Measurements from ENCODE around the gene CAMSAP1. TPM values are rescaled to one million over a fixed set of nuclear protein-coding genes. Genes with fewer than 3 reads are reported as not detected.
"Not testable (repeated sequence)": the region's sequence is repeated elsewhere in the genome, so short reads cannot be mapped to it uniquely, and the experiment has no call there.

CAMSAP1 gene
- total RNA-seq, 1 experiment from 2014 or later, result 16.6 TPM

DNA sequence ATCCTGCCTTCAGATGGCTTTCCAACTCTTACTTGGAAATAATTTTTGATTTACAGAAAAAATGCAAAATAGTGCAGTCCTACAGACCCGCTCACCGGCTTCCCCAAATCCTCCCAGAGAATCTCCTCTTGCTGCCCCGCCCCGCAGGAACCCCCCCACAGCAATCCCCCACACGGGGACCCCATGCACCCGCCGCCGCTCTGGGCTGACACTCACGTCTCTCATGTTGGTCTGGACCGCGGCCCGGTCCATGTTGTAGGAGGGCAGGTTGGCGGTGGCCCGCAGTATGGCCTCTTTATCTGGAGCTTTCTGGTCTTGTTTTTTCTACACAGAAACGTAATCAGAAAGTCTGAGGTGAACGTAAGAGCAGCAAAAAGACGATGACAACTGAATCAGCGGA lies 40.2 kb upstream of the CAMSAP1 start:
- DNase-seq (ENCODE audit: low read depth in 1 of 2, low spot score in 2 of 2), result no peak
- Histone ChIP-seq H3K4me1 (replicated peaks) (no peaks in the 10 kb centered on the region), H3K27me3 (replicated peaks) (no peaks in the 10 kb centered on the region), H3K36me3 (peaks cover 49% of the 10 kb centered on the region), H3K4me3 (no peak overlapping the region), H3K27ac (no peak overlapping the region), H3K9me3 (replicated peaks) (no peaks in the 10 kb centered on the region)

DNA sequence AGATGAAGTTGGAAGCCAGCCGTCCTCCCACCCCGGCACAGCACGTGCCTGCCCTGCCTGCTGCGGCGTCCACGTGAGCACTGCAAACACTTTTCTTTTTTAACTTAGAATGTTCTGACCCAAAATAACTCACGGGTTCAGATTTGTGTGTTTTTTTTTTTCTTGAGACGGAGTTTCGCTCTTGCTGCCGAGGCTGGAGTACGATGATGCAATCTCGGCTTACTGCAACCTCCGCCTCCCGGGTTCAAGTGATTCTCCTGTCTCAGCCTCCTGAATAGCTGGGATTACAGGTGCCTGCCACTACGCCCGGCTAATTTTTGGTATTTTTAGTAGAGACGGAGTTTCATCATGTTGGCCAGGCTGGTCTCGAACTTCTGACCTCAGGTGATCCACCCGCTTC lies 39.8 kb upstream of the CAMSAP1 start:
- H3K4me3 ChIP-seq; H3K27me3 ChIP-seq (replicated peaks): not testable (repeated sequence)

DNA sequence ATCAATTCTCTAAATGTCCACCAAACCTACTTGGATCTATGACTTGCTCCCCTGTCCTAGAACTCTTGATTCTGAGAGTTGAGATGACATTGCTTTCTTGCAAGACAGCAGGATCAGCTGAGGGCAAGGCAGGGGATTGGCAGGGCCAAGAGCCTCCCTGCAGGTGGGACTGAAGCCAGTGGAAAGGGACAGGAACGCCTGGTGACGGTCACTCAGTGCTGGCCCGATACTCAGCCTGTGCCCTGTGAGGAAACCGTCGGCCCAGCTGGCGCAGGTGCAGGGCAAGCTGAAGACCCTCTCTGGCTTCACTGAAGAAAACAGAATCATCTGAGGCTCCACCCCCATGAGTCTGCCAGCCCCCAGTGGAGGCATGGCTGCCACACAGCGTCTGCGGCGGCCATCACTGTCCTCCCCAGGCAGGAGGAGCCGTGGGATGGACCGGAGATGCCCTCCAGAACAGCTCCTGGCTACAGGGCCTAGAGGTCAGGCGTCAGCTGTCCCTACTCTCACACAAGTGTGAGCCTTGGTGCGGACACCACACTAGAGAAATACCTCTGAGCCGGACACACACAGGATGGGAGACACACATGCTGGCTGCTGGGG lies 39.1 kb upstream of the CAMSAP1 start:
- Histone ChIP-seq H3K4me1 (replicated peaks) (no peaks in the 10 kb centered on the region), H3K27ac (no peak overlapping the region), H3K36me3 (peaks cover 46% of the 10 kb centered on the region), H3K9me3 (replicated peaks) (no peaks in the 10 kb centered on the region), H3K4me3 (no peak overlapping the region), H3K27me3 (replicated peaks) (no peaks in the 10 kb centered on the region)
- no peak for DNase-seq (ENCODE audit: low read depth in 1 of 2, low spot score in 2 of 2)

More for the DNA sequence above, 39.8 kb upstream of the CAMSAP1 start:
- H3K9me3 ChIP-seq (replicated peaks); H3K4me1 ChIP-seq (replicated peaks); DNase-seq (ENCODE audit: low read depth in 1 of 2, low spot score in 2 of 2); H3K27ac ChIP-seq: not testable (repeated sequence)
- peaks cover 45% of the 10 kb centered on the region for H3K36me3 ChIP-seq

DNA sequence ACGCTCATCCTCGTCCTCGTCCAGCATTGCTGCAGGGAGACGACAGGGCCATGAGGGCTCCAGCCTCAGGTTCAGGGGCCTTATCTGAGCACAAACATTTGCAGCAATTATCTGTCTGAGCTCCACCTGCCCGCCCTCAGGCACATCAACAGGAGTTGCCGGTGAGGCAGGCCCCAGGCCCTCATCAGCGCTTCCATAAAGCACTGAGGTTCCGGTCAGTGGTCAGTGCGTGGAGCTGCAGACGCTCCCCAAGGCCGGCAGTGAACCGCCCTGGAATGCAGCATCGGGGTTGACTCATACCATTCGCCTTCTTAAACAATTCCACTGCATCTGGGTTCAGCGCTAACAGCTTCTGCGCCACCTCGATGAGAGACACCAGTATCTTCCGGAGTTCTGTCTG lies 38.6 kb upstream of the CAMSAP1 start:
- Histone ChIP-seq H3K27me3 (replicated peaks) (no peaks in the 10 kb centered on the region), H3K27ac (no peak overlapping the region), H3K4me3 (no peak overlapping the region), H3K36me3 (peaks cover 46% of the 10 kb centered on the region), H3K9me3 (replicated peaks) (no peaks in the 10 kb centered on the region), H3K4me1 (replicated peaks) (no peaks in the 10 kb centered on the region)
- no peak for DNase-seq (ENCODE audit: low read depth in 1 of 2, low spot score in 2 of 2)

DNA sequence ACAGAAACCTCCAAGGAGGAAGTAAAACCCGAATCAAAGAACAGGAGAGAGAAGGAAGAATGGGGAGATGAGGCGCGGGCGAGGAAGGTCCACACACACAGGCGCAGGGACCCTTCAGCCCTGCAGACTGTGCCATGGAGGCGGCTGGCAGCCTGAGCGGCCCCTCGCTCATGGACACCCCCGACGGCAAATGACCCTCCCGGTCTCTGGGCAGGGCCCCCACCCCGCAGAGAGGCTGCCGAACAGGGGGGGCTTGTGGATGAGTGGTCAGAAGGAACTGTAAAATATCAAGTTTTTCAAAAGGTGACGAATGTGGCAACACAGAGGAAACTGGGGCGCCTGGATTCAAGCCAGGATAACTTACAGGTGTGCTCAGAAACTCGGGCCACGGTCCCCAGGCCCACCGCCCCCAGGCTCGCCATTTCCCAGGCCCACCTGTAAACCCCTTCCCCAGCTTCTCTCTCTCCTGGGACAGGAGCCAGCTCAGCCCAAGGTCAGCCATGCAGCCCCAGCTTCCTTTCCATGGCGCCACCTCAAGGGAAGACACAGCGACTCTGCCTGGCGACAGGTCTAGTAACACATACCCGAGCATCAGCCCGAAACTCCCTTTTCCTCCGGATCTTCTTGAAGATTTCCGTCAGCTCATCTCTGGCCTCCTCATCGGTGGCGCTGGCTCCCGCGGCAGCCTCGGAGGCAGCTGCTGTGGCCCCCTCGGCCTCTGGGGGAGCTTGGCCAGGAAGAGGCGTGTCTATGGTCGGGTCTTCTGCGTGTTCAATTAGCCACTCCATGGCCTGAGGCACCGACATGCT lies 37.3 kb upstream of the CAMSAP1 start:
- Histone ChIP-seq H3K27me3 (replicated peaks) (no peaks in the 10 kb centered on the region), H3K36me3 (peaks cover 49% of the 10 kb centered on the region), H3K4me3 (no peak overlapping the region), H3K9me3 (replicated peaks) (no peaks in the 10 kb centered on the region), H3K4me1 (replicated peaks) (no peaks in the 10 kb centered on the region), H3K27ac (no peak overlapping the region)
- DNase-seq (ENCODE audit: low read depth in 1 of 2, low spot score in 2 of 2), result no peak

DNA sequence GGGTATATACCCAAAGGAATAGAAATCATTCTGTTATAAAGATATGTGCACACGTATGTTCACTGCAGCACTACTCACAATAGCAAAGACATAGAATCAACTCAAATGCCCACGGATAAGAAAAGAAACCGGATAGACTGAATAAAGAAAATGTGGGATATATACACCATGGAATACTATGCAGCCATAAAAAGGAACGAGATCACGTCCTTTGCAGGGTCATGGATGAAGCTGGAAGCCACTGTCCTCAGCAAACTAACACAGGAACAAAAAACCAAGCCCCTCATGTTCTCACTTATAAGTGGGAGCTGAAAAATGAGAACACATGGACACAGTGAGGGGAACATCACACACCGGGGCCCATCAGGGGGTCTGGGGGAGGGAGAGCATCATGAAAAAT lies 36.3 kb upstream of the CAMSAP1 start:
- H3K9me3 ChIP-seq (replicated peaks); H3K27me3 ChIP-seq (replicated peaks); H3K27ac ChIP-seq; DNase-seq (ENCODE audit: low read depth in 1 of 2, low spot score in 2 of 2); H3K4me3 ChIP-seq; H3K4me1 ChIP-seq (replicated peaks): not testable (repeated sequence)
- H3K36me3 ChIP-seq, result peaks cover 50% of the 10 kb centered on the region

DNA sequence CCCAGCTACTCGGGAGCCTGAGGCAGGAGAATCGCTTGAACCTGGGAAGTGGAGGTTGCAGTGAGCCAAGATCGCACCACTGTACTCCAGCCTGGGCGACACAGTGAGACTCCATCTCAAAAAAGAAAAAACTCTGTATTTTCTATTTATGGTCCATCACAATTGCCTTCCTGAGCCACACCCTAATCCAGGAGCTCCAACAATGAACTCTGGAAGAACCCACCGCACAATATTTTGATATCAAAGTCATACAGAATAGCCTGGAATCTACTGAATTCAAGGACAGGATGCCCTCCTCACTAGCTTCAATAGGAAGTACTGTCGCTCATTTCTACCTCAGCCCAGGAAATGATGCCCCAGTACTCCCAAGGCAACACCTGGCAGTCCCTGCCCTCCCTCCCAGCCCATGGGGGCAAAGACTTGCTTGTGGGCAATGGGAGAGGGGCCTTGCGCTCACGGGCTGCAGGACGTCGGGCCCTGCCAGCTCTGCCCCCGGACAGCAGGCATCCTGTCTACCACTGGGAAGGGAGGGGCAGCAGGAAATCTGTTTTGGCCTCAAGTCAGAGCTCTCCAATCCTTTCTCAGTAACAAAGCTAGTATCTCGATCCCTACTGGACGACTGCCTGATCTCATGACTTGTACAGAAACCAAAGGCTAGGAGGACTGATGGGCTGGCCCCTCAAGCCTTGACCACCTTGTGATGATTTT lies 34.1 kb upstream of the CAMSAP1 start:
- Histone ChIP-seq H3K4me3 (no peak overlapping the region), H3K27me3 (replicated peaks) (no peaks in the 10 kb centered on the region), H3K36me3 (peaks cover 51% of the 10 kb centered on the region), H3K9me3 (replicated peaks) (no peaks in the 10 kb centered on the region), H3K27ac (no peak overlapping the region), H3K4me1 (replicated peaks) (no peaks in the 10 kb centered on the region)
- DNase-seq (ENCODE audit: low read depth in 1 of 2, low spot score in 2 of 2), result no peak

DNA sequence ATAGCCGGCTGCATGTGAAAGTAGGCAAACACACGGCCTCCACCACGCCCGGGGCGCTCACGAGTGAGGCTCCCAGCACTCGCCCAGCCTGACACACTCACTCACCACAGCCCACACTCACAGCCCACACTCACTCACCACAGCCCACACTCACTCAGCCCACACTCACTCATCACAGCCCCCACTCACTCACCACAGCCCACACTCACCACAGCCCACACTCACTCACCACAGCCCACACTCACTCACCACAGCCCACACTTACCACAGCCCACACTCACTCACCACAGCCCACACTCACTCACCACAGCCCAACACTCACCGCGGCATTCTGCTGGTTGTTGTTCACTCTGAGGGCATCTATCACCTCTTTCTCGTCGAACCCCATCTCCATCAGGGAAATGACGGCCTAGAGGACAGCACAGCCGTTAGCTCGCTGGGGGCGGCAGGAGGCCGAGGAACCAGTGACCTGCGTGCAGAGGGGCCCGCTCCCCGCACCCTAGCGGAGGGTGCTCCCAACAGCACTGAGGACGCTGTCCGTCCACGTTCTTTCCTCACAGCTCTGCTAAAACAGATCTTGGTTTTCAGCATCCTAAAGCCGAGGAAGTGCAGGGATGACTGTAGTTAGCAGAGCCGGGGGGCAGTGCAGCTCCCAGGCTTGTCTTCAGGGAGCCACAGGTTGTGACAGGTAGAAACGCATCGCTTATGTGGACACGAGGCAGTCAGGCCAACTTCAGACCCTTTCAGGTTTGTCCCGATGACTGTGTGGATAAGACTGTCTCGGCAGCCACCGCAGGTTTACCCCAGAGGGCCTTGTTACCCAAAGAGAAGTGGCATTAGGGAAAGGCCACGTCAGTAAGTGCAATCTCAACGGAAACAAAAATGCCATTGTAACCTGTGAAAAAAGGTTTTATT lies 32.3 kb upstream of the CAMSAP1 start:
- Histone ChIP-seq H3K27ac (no peak overlapping the region), H3K4me3 (no peak overlapping the region), H3K27me3 (replicated peaks) (no peaks in the 10 kb centered on the region), H3K9me3 (replicated peaks) (no peaks in the 10 kb centered on the region), H3K36me3 (peaks cover 33% of the 10 kb centered on the region), H3K4me1 (replicated peaks) (no peaks in the 10 kb centered on the region)
- DNase-seq (ENCODE audit: low read depth in 1 of 2, low spot score in 2 of 2), result no peak

DNA sequence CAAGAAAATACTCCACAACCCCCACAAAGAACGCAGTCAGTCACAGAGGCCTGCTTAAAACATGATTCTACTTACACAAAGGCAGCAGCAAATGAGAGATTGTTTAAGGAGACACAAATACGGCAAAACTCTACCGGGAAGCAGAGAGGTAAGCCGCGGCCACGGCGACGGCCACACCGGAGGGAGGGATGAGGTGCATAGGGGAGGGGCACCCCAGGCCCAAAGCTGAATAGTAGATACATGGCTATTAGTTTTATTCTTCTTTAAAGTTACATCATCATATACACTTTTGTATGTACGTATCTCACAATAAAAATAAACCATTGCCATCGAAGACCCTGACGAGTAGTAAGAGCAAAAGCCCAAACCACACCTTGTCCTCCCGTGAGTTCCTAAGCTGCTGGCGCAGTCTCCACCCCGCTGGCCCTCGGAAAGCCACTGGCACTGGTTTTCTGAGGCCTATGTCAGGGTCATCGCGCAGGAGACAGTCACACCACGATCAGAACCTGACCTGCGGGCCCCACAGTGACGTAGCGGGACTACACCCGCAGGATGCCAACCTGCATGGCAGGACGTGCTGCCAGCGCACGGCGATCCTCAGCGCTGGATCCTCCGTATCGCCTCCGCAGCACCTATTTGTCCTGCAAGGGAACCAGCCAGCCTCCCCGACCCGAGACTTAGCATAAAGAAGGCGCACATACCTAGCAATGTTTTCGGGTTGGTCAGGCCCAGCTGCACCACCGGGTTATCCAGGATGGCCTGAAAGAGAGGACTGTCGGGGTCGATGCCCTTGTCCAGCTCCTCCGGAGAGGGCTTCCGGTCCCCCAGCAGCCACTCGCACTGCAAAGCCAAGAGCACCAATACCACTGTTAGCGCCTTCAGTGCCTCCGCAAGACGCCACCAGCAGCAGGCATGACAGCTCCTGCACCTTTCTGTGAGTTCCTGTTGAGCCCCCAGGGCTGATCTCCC lies 30.5 kb upstream of the CAMSAP1 start:
- no peak overlapping the region for H3K27ac ChIP-seq
- H3K4me1 ChIP-seq (replicated peaks), result no peaks in the 10 kb centered on the region
- peaks cover 23% of the 10 kb centered on the region for H3K36me3 ChIP-seq
- DNase-seq (ENCODE audit: low read depth in 1 of 2, low spot score in 2 of 2), result no peak
- H3K9me3 ChIP-seq (replicated peaks), result no peaks in the 10 kb centered on the region
- no peak overlapping the region for H3K4me3 ChIP-seq
- no peaks in the 10 kb centered on the region for H3K27me3 ChIP-seq (replicated peaks)

DNA sequence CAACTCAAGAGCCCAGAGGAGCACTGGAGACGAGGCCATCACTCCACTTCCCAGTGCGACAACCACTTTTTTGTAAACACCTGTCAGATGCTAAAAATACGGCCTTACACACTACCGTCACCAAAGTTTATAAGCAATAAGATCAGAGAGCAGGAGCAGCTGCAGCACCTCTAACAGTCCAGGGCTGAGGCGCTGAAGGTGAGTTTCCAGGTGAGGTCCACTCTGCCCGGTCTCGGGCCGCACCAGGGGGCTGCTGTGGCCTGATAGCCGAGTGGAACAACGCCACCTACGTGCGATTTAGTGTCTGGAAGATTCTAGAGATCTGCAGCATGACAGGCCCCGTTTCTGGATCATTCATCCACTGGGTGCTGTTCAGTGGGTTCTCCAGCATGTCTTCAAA lies 25.8 kb upstream of the CAMSAP1 start:
- no peak overlapping the region for H3K4me3 ChIP-seq
- DNase-seq (ENCODE audit: low read depth in 1 of 2, low spot score in 2 of 2), result no peak
- H3K36me3 ChIP-seq, result peaks cover 21% of the 10 kb centered on the region
- H3K27ac ChIP-seq, result no peak overlapping the region
- H3K9me3 ChIP-seq (replicated peaks), result no peaks in the 10 kb centered on the region
- H3K4me1 ChIP-seq (replicated peaks), result peaks cover under 1% of the 10 kb centered on the region; the same call in 1 of the 2 replicates
- no peaks in the 10 kb centered on the region for H3K27me3 ChIP-seq (replicated peaks)

DNA sequence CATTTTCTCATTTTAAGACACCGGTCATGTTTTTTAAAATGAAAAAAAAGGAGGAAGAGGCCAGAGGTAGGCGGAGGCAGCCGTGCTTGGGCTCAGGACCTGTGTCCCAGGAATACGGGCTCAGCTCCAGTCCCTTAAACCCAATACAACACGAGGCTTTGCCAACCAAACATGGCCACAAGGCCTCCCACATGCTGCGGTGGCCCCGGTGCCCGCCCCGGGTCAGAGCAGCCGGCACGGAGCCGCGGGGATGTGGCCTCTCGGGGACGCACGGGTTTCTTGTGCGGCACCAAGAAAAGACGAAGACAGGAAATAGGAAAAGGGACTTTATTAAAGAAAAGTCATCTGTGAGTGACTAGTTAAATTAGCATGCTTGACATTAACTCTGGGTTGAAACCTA lies 25.3 kb upstream of the CAMSAP1 start:
- H3K9me3 ChIP-seq (replicated peaks), result no peaks in the 10 kb centered on the region
- H3K36me3 ChIP-seq, result peaks cover 17% of the 10 kb centered on the region
- DNase-seq (ENCODE audit: low read depth in 1 of 2, low spot score in 2 of 2), result no peak
- no peak overlapping the region for H3K27ac ChIP-seq
- H3K4me1 ChIP-seq (replicated peaks), result peaks cover 5% of the 10 kb centered on the region
- H3K4me3 ChIP-seq, result no peak overlapping the region
- H3K27me3 ChIP-seq (replicated peaks), result no peaks in the 10 kb centered on the region

DNA sequence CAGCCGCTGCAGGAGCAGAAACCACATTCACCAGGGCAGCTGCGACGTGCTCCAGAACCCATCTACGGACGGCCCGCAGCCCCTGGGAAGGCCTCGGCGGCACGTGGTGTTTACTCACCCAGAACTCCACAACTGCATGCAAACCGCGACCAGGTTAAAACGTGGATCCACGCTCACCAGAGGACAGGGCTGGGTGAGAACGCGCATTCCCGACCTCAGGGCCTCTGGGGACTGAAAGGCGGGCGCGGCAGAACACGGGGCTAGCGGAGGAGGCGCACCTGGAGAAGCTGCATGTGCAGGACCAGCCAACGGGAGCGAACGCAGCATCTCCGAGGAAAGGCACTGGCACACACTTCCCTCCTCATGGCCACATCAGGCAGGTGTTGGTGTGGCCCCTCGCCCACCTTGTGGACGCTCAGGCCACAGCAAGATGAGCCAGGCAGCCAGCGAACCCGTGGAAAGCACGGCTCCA lies 24.0 kb upstream of the CAMSAP1 start:
- DNase-seq (ENCODE audit: low read depth in 1 of 2, low spot score in 2 of 2), result no peak
- Histone ChIP-seq H3K4me1 (replicated peaks) (peaks cover 18% of the 10 kb centered on the region), H3K27me3 (replicated peaks) (no peaks in the 10 kb centered on the region)

More for the DNA sequence above, 24.0 kb upstream of the CAMSAP1 start:
- no peak overlapping the region for H3K27ac ChIP-seq
- peaks cover 18% of the 10 kb centered on the region for H3K36me3 ChIP-seq
- H3K4me3 ChIP-seq, result no peak overlapping the region
- H3K9me3 ChIP-seq (replicated peaks), result no peaks in the 10 kb centered on the region

All from SJSA1 (cell line).